Transverse colon (tissue), 4 donors: ENCODE measurements around the gene NUDC.

ENCODE experiments used
- POLR2AphosphoS5 ChIP-seq, 3 donors: sonication (generic); formaldehyde crosslinking; IDR thresholded peaks; one replicate each; pipeline ENCODE4 v1.6.1; 2016; ENCODE audit warnings: antibody characterized with exemption in 3 of 3
- TF ChIP-seq, protein P1 (sequence below), 5 experiments: fragments of 200-600 bp in 3 of 5; fragments of 450-650 bp in 2 of 5; sonication (generic) in 3 of 5; IDR thresholded peaks; 1 replicate in 2 of 5; 2 replicates in 3 of 5; pipeline ENCODE4 v1.5.1; 2016 to 2017; ENCODE audit warnings: antibody characterized with exemption in 5 of 5, inconsistent platforms in 3 of 5, mild to moderate bottlenecking in 2 of 5, moderate library complexity in 1 of 5

DNA sequence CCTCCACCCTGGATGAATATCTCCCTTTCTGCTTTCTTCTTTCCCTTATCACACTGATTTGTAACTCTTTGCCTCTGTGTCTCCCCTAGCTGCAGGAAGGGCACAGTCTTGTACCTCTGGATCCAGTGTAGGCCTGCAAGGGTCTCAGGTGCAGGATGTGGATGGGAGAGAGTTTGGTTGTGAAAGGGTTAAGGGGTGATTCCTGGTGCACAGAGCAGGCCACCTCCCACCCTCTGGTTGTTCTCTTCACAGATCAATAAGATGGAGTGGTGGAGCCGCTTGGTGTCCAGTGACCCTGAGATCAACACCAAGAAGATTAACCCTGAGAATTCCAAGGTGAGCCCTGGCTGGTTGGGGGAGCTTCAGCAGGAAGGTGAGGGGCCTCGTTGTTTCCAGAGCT, 23.6 kb downstream of the NUDC start:
- TF ChIP-seq POLR2AphosphoS5 (IDR thresholded peaks at IDR 0.05) = no peak
- TF ChIP-seq, protein P1, sequence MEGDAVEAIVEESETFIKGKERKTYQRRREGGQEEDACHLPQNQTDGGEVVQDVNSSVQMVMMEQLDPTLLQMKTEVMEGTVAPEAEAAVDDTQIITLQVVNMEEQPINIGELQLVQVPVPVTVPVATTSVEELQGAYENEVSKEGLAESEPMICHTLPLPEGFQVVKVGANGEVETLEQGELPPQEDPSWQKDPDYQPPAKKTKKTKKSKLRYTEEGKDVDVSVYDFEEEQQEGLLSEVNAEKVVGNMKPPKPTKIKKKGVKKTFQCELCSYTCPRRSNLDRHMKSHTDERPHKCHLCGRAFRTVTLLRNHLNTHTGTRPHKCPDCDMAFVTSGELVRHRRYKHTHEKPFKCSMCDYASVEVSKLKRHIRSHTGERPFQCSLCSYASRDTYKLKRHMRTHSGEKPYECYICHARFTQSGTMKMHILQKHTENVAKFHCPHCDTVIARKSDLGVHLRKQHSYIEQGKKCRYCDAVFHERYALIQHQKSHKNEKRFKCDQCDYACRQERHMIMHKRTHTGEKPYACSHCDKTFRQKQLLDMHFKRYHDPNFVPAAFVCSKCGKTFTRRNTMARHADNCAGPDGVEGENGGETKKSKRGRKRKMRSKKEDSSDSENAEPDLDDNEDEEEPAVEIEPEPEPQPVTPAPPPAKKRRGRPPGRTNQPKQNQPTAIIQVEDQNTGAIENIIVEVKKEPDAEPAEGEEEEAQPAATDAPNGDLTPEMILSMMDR (IDR thresholded peaks at IDR 0.05) = no peak
